Measurements from ENCODE around the gene SCO2.

The SCO2 gene

GRCh38 chr22:50481440-50482106, 43.8 kb downstream of the SCO2 start, which contains the start of gene ADM2:
ADM2 (plus strand) TSS chr22:50481543; CDS start chr22:50481848, 305 bp downstream.
- H3K4me3 ChIP-seq (ENCODE audit: low read depth, low read length, poor library complexity, severe bottlenecking) = peak within 1 kb of the TSS; percentile 50
- no peaks in the 10 kb centered on the region for H4K20me1 ChIP-seq (ENCODE audit: insufficient read depth, low read length)
- peaks cover 19% of the 10 kb centered on the region for H3K4me1 ChIP-seq (ENCODE audit: insufficient read depth, low read length, severe bottlenecking)
- TF ChIP-seq EZH2 (IDR thresholded peaks at IDR 0.05; ENCODE audit: borderline replicate concordance, low read length) (no peak), CTCF (IDR thresholded peaks at IDR 0.05; ENCODE audit: low read length) (no peak)
- H3K27me3 ChIP-seq (ENCODE audit: insufficient read depth, low read length) = peaks cover 4% of the 10 kb centered on the region; the same call in 1 of the 2 replicates
- no peak within 1 kb of the TSS for H3K27ac ChIP-seq (ENCODE audit: low read depth, low read length, poor library complexity, severe bottlenecking)
- H3K9me3 ChIP-seq (ENCODE audit: low read length) = no peaks in the 10 kb centered on the region
- H3K9me2 ChIP-seq (ENCODE audit: low read depth, low read length) = no peaks in the 10 kb centered on the region
- H3K79me2 ChIP-seq (ENCODE audit: insufficient read depth, low read length) = no peaks in the 10 kb centered on the region
- H3K9ac ChIP-seq (ENCODE audit: low read length) = peak within 1 kb of the TSS; percentile 32
- H2AFZ ChIP-seq (ENCODE audit: low read length) = no peak within 1 kb of the TSS
- H3F3A ChIP-seq (ENCODE audit: insufficient read depth, low read length) = no peaks in the 10 kb centered on the region
- H3K36me3 ChIP-seq (ENCODE audit: insufficient read depth, low read length) = no peaks in the 10 kb centered on the region
- H3K4me2 ChIP-seq (ENCODE audit: low read length) = peak within 1 kb of the TSS; percentile 64

GRCh38 chr22:50481045-50481439, 44.4 kb downstream of the SCO2 start:
- Histone ChIP-seq H3K9me3 (ENCODE audit: low read length) (no peaks in the 10 kb centered on the region), H3K4me3 (ENCODE audit: low read depth, low read length, poor library complexity, severe bottlenecking) (peak overlapping the region; percentile 50), H3K4me1 (ENCODE audit: insufficient read depth, low read length, severe bottlenecking) (peaks cover 18% of the 10 kb centered on the region), H3F3A (ENCODE audit: insufficient read depth, low read length) (no peaks in the 10 kb centered on the region), H3K4me2 (ENCODE audit: low read length) (peak overlapping the region; percentile 64), H3K9me2 (ENCODE audit: low read depth, low read length) (no peaks in the 10 kb centered on the region), H2AFZ (ENCODE audit: low read length) (no peak overlapping the region), H3K9ac (ENCODE audit: low read length) (no peak overlapping the region), H3K27me3 (ENCODE audit: insufficient read depth, low read length) (peaks cover 4% of the 10 kb centered on the region; the same call in 1 of the 2 replicates), H3K79me2 (ENCODE audit: insufficient read depth, low read length) (no peaks in the 10 kb centered on the region), H3K36me3 (ENCODE audit: insufficient read depth, low read length) (no peaks in the 10 kb centered on the region), H3K27ac (ENCODE audit: low read depth, low read length, poor library complexity, severe bottlenecking) (no peak overlapping the region), H4K20me1 (ENCODE audit: insufficient read depth, low read length) (no peaks in the 10 kb centered on the region)
- TF ChIP-seq EZH2 (IDR thresholded peaks at IDR 0.05; ENCODE audit: borderline replicate concordance, low read length) (no peak), CTCF (IDR thresholded peaks at IDR 0.05; ENCODE audit: low read length) (no peak)

- Histone ChIP-seq H3K9me3 (ENCODE audit: low read length) (no peaks in the 10 kb centered on the region), H3K4me2 (ENCODE audit: low read length) (no peak overlapping the region), H3K79me2 (ENCODE audit: insufficient read depth, low read length) (no peaks in the 10 kb centered on the region), H3K9ac (ENCODE audit: low read length) (no peak overlapping the region), H3K27me3 (ENCODE audit: insufficient read depth, low read length) (peaks cover 4% of the 10 kb centered on the region; the same call in 1 of the 2 replicates), H3F3A (ENCODE audit: insufficient read depth, low read length) (no peaks in the 10 kb centered on the region), H3K9me2 (ENCODE audit: low read depth, low read length) (no peaks in the 10 kb centered on the region), H3K27ac (ENCODE audit: low read depth, low read length, poor library complexity, severe bottlenecking) (no peak overlapping the region), H3K4me3 (ENCODE audit: low read depth, low read length, poor library complexity, severe bottlenecking) (no peak overlapping the region), H4K20me1 (ENCODE audit: insufficient read depth, low read length) (no peaks in the 10 kb centered on the region), H2AFZ (ENCODE audit: low read length) (no peak overlapping the region), H3K36me3 (ENCODE audit: insufficient read depth, low read length) (no peaks in the 10 kb centered on the region), H3K4me1 (ENCODE audit: insufficient read depth, low read length, severe bottlenecking) (peaks cover 24% of the 10 kb centered on the region)
- TF ChIP-seq CTCF (IDR thresholded peaks at IDR 0.05; ENCODE audit: low read length) (no peak), EZH2 (IDR thresholded peaks at IDR 0.05; ENCODE audit: borderline replicate concordance, low read length) (no peak)
Observed at GRCh38 chr22:50479721-50480120, 45.7 kb downstream of the SCO2 start.

All from OCI-LY1 (cell line).